ENCODE results near the gene ORM2. TPM values are rescaled to one million over a fixed set of nuclear protein-coding genes. Genes with fewer than 3 reads are reported as not detected.

Gene ORM2
- total RNA-seq, 1 experiment from 2014 or later: not detected

- H3K36me3 ChIP-seq: no peaks in the 10 kb centered on the region
- no peak overlapping the region for H3K4me3 ChIP-seq
- H3K27ac ChIP-seq: no peak overlapping the region
- H3K27me3 ChIP-seq: no peaks in the 10 kb centered on the region
- peaks cover 1% of the 10 kb centered on the region for H3K4me1 ChIP-seq
- H3K9me3 ChIP-seq (replicated peaks): no peaks in the 10 kb centered on the region
- DNase-seq: no peak
Measured at GRCh38 chr9:114367772-114368569, 38.3 kb downstream of the ORM2 start.

GRCh38 chr9:114369216-114370130, 39.8 kb downstream of the ORM2 start:
- Histone ChIP-seq H3K27ac (no peak overlapping the region), H3K4me3 (no peak overlapping the region), H3K27me3 (no peaks in the 10 kb centered on the region), H3K9me3 (replicated peaks) (no peaks in the 10 kb centered on the region), H3K36me3 (no peaks in the 10 kb centered on the region), H3K4me1 (peaks cover 5% of the 10 kb centered on the region)
- no peak for DNase-seq

GRCh38 chr9:114370251-114370967, 40.7 kb downstream of the ORM2 start:
- Histone ChIP-seq H3K27me3 (no peaks in the 10 kb centered on the region), H3K27ac (no peak overlapping the region), H3K4me1 (peaks cover 5% of the 10 kb centered on the region), H3K4me3 (no peak overlapping the region), H3K9me3 (replicated peaks) (no peaks in the 10 kb centered on the region), H3K36me3 (no peaks in the 10 kb centered on the region)
- DNase-seq: no peak

- no peak for DNase-seq
- H3K27me3 ChIP-seq: no peaks in the 10 kb centered on the region
- H3K4me1 ChIP-seq: peaks cover 5% of the 10 kb centered on the region
Measured at GRCh38 chr9:114370968-114371320, 41.3 kb downstream of the ORM2 start.

GRCh38 chr9:114371343-114371944, 41.8 kb downstream of the ORM2 start:
- Histone ChIP-seq H3K27ac (no peak overlapping the region), H3K9me3 (replicated peaks) (no peaks in the 10 kb centered on the region), H3K4me1 (peaks cover 5% of the 10 kb centered on the region), H3K27me3 (no peaks in the 10 kb centered on the region), H3K36me3 (no peaks in the 10 kb centered on the region), H3K4me3 (no peak overlapping the region)
- no peak for DNase-seq

More at GRCh38 chr9:114370968-114371320, 41.3 kb downstream of the ORM2 start:
- H3K36me3 ChIP-seq: no peaks in the 10 kb centered on the region
- H3K27ac ChIP-seq: no peak overlapping the region
- H3K4me3 ChIP-seq: no peak overlapping the region
- H3K9me3 ChIP-seq (replicated peaks): no peaks in the 10 kb centered on the region

- no peak for DNase-seq
- H3K27ac ChIP-seq: no peak overlapping the region
- no peaks in the 10 kb centered on the region for H3K27me3 ChIP-seq
- no peak overlapping the region for H3K4me3 ChIP-seq
- H3K9me3 ChIP-seq (replicated peaks): no peaks in the 10 kb centered on the region
- peaks cover 5% of the 10 kb centered on the region for H3K4me1 ChIP-seq
- H3K36me3 ChIP-seq: no peaks in the 10 kb centered on the region
Measured at GRCh38 chr9:114371973-114372917, 42.6 kb downstream of the ORM2 start.

- Histone ChIP-seq H3K36me3 (no peaks in the 10 kb centered on the region), H3K4me3 (no peak overlapping the region), H3K27ac (peak overlapping the region; percentile 12; the same call in 1 of the 2 replicates), H3K9me3 (replicated peaks) (no peaks in the 10 kb centered on the region), H3K4me1 (peaks cover 5% of the 10 kb centered on the region), H3K27me3 (no peaks in the 10 kb centered on the region)
- peak; percentile 59 for DNase-seq
Measured at GRCh38 chr9:114372921-114373448, 43.3 kb downstream of the ORM2 start.

- H3K36me3 ChIP-seq: no peaks in the 10 kb centered on the region
- no peaks in the 10 kb centered on the region for H3K27me3 ChIP-seq
- no peak overlapping the region for H3K27ac ChIP-seq
- no peak overlapping the region for H3K4me3 ChIP-seq
- DNase-seq: no peak
- H3K9me3 ChIP-seq (replicated peaks): no peaks in the 10 kb centered on the region
- H3K4me1 ChIP-seq: peaks cover 5% of the 10 kb centered on the region
Measured at GRCh38 chr9:114373960-114374730, 44.5 kb downstream of the ORM2 start.

- Histone ChIP-seq H3K27ac (no peak overlapping the region), H3K9me3 (replicated peaks) (no peaks in the 10 kb centered on the region), H3K27me3 (no peaks in the 10 kb centered on the region), H3K36me3 (no peaks in the 10 kb centered on the region), H3K4me3 (no peak overlapping the region), H3K4me1 (peaks cover 5% of the 10 kb centered on the region)
- DNase-seq: no peak
Measured at GRCh38 chr9:114374936-114375335, 45.3 kb downstream of the ORM2 start.

- peaks cover 5% of the 10 kb centered on the region for H3K4me1 ChIP-seq
- H3K27me3 ChIP-seq: no peaks in the 10 kb centered on the region
- no peak overlapping the region for H3K4me3 ChIP-seq
- DNase-seq: no peak
- H3K27ac ChIP-seq: no peak overlapping the region
- H3K9me3 ChIP-seq (replicated peaks): no peaks in the 10 kb centered on the region
- no peaks in the 10 kb centered on the region for H3K36me3 ChIP-seq
Measured at GRCh38 chr9:114375386-114376175, 45.9 kb downstream of the ORM2 start.

- H3K4me3 ChIP-seq: no peak overlapping the region
- H3K4me1 ChIP-seq: peaks cover 5% of the 10 kb centered on the region
- H3K27me3 ChIP-seq: no peaks in the 10 kb centered on the region
- no peaks in the 10 kb centered on the region for H3K9me3 ChIP-seq (replicated peaks)
- no peak overlapping the region for H3K27ac ChIP-seq
- H3K36me3 ChIP-seq: no peaks in the 10 kb centered on the region
- DNase-seq: no peak
Measured at GRCh38 chr9:114376586-114377445, 47.1 kb downstream of the ORM2 start.

All from SJCRH30 (cell line).